ENCODE data around the gene CLCNKA. TPM values are rescaled to one million over a fixed set of nuclear protein-coding genes. Genes with fewer than 3 reads are reported as not detected.
"Not testable (repeated sequence)": the region's sequence is repeated elsewhere in the genome, so short reads cannot be mapped to it uniquely, and the experiment has no call there.

The CLCNKA gene
- total and polyA plus RNA-seq, 3 donors from 2014 or later, result 6.5 to 9.9 (median 6.9) TPM

DNA sequence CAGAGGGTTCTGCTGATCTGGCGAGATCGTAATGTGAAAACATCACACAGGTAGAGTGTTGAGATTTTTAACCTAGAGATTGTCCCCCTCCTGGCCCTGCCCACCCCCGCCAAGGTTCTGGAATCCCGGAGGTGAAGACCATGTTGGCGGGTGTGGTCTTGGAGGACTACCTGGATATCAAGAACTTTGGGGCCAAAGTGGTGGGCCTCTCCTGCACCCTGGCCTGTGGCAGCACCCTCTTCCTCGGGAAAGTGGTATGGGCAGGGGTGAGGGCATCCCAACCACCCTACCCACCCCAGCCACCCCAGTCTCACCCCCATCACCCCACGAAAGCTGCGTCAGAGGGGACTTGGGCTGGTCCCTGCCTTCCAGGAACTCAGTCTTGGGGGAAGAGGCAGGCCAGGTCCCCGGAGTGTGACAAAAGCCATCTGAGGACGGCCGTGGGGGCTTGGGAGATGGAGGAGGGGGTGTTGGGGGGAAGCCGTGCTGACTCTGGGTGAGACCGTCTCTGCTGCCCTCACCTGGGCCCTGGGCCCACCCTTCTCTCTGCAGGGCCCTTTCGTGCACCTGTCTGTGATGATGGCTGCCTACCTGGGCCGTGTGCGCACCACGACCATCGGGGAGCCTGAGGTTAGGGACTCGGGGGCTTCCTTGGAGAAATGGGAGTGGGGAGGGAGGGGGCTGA, 26.1 kb downstream of the CLCNKA start:
- intact Hi-C loops (cut with DNase I; ENCODE audit: low total_unique reads), result no loop called here
- 65 to 88% methylated on average over 12 to 18 of the region's 19 CpGs for WGBS, 2 donors

GRCh38 chr1:16048573-16049189, 26.8 kb downstream of the CLCNKA start:
- intact Hi-C loops (cut with DNase I; ENCODE audit: low total_unique reads), result no loop called here
- DNase-seq, result peak; percentile 53
- Histone ChIP-seq H3K27me3 (no peaks in the 10 kb centered on the region), H3K9me3 (no peaks in the 10 kb centered on the region), H3K27ac (no peak overlapping the region), H3K4me3 (peak overlapping the region; percentile 18 to 31), H3K4me1 (peaks cover 6% of the 10 kb centered on the region), H3K36me3 (ENCODE audit: low read depth, missing control alignments) (no peaks in the 10 kb centered on the region)
- no peak for TF ChIP-seq CTCF (IDR thresholded peaks at IDR 0.05)
- no peak for TF ChIP-seq POLR2A (IDR thresholded peaks at IDR 0.05)
- 7 to 27% methylated on average over 3 to 17 of the region's 25 CpGs for WGBS, 2 donors

More for the DNA sequence above, 26.1 kb downstream of the CLCNKA start:
- TF ChIP-seq CTCF (IDR thresholded peaks at IDR 0.05), result no peak
- no peak for TF ChIP-seq POLR2A (IDR thresholded peaks at IDR 0.05)
- H3K36me3 ChIP-seq (ENCODE audit: low read depth, missing control alignments), result no peaks in the 10 kb centered on the region
- no peak overlapping the region for H3K27ac ChIP-seq
- no peak for DNase-seq
- H3K4me3 ChIP-seq, result no peak overlapping the region
- peaks cover 10% of the 10 kb centered on the region for H3K4me1 ChIP-seq
- H3K27me3 ChIP-seq, result no peaks in the 10 kb centered on the region
- H3K9me3 ChIP-seq, result no peaks in the 10 kb centered on the region

DNA sequence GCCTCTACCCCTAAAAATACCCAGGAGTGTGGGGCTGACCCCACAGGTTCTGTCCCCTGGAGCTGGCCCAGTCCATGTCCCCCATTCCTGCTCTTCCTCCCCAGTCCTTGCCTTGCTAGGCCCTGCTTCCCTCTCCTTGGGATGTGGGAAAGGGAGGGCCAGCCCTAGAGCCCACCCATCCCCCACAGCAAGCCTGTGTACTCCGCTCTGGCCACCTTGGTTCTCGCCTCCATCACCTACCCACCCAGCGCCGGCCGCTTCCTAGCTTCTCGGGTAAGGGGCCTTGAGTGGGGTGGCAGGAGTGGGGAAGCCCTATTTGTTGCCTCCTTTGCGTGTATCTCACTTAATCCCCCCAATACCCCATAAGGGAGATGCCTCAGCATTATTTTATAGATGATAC, 28.5 kb downstream of the CLCNKA start:
- intact Hi-C loops (cut with DNase I; ENCODE audit: low total_unique reads), result no loop called here
- H3K9me3 ChIP-seq, result no peaks in the 10 kb centered on the region
- 89 to 96% methylated on average over 7 of the region's 7 CpGs for WGBS, 2 donors
- H3K27ac ChIP-seq, result no peak overlapping the region
- no peaks in the 10 kb centered on the region for H3K36me3 ChIP-seq (ENCODE audit: low read depth, missing control alignments)
- TF ChIP-seq CTCF (IDR thresholded peaks at IDR 0.05), result no peak
- no peak for TF ChIP-seq POLR2A (IDR thresholded peaks at IDR 0.05)
- H3K27me3 ChIP-seq, result no peaks in the 10 kb centered on the region
- peaks cover 4% of the 10 kb centered on the region for H3K4me1 ChIP-seq
- H3K4me3 ChIP-seq, result no peak overlapping the region
- no peak for DNase-seq

GRCh38 chr1:16051039-16051438, 29.2 kb downstream of the CLCNKA start:
- TF ChIP-seq POLR2A (IDR thresholded peaks at IDR 0.05) (no peak), CTCF (IDR thresholded peaks at IDR 0.05) (no peak)
- no peaks in the 10 kb centered on the region for H3K36me3 ChIP-seq (ENCODE audit: low read depth, missing control alignments)
- no peaks in the 10 kb centered on the region for H3K27me3 ChIP-seq
- DNase-seq, result no peak
- no peaks in the 10 kb centered on the region for H3K9me3 ChIP-seq
- H3K4me3 ChIP-seq, result no peak overlapping the region
- H3K27ac ChIP-seq, result no peak overlapping the region
- intact Hi-C loops (cut with DNase I; ENCODE audit: low total_unique reads), result no loop called here
- WGBS, 2 donors, result 94% methylated on average over 3 of the region's 3 CpGs
- H3K4me1 ChIP-seq, result peaks cover 4% of the 10 kb centered on the region

DNA sequence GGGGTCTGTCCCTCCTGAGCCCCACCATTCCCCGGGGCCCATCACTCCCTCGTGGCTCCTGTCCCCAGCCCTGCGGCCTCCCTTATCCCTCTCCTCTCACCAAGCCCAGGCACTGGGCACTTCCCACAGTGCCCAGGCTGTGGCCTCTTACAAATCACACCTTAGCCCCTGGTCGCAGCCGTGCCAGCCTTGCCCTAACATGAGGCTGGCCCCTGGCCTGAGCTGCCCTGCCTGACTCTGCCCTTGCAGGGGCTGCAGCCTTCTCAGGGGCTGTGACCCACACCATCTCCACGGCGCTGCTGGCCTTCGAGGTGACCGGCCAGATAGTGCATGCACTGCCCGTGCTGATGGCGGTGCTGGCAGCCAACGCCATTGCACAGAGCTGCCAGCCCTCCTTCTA, 30.1 kb downstream of the CLCNKA start:
- H3K4me3 ChIP-seq; DNase-seq; H3K4me1 ChIP-seq; H3K36me3 ChIP-seq (ENCODE audit: low read depth, missing control alignments); H3K27ac ChIP-seq; H3K27me3 ChIP-seq; H3K9me3 ChIP-seq; intact Hi-C loops (cut with DNase I; ENCODE audit: low total_unique reads): not testable (repeated sequence)
- 77 to 79% methylated on average over 12 of the region's 12 CpGs for WGBS, 2 donors

All from testis (tissue), 3 donors.